UCSD-AML1 (cell line): ENCODE data around the gene MS4A1.
A peak's percentile ranks its signal among the peaks of the same experiment; 100 is the strongest.
"Not testable (repeated sequence)": the region's sequence is repeated elsewhere in the genome, so short reads cannot be mapped to it uniquely, and the experiment has no call there.

Source experiments
- DNase-seq: peaks from one replicate; lab custom pipeline; 2025; ENCODE audit not compliant: unreplicated experiment; lab: John Stamatoyannopoulos, UW

MS4A1 gene

DNA sequence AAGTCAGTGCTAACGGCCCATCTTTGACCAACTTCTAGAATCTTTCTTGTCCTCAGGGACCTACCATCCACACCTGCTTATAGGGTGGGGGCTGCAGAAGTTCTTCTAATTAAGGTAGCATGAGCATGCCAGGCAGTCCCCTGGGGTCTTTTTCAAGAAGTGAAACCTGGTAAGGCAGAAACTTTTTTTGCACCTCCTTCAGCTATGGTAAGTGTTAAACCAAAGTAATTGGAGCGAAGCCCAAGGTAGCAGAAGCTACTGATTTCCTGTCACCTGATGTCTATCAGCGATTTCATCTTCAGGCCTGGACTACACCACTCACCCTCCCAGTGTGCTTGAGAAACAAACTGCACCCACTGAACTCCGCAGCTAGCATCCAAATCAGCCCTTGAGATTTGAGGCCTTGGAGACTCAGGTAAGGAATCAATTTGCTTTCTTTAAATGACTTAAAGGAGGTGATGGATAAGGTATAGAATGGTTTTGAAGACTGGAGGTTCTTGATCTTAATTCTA, at the start of gene MS4A1:
TSS of gene MS4A1 (plus strand) at position 317 of the 512 bp plus-strand sequence. CDS start 6,528 bp downstream, outside the sequence.
- no peak for DNase-seq

DNA sequence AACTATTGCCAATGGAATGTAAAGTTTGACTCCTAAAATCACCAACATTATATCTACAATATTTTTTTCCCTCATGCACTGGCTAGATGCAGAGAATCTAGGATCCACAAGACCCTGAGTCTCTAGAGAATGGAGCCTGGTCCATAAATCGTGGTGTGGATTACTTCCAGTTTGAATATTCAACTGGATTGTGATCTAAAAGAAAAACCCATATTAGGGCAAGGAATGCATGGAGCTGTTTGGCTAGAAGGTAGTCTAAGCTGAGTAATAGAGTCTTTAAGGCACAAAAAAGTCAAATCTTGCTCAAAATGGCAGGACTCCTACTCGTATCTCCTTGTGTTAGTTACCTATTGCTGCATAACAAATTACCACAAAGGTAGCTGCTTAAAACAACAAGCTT, 35.6 kb upstream of the MS4A1 start:
- DNase-seq = no peak

DNA sequence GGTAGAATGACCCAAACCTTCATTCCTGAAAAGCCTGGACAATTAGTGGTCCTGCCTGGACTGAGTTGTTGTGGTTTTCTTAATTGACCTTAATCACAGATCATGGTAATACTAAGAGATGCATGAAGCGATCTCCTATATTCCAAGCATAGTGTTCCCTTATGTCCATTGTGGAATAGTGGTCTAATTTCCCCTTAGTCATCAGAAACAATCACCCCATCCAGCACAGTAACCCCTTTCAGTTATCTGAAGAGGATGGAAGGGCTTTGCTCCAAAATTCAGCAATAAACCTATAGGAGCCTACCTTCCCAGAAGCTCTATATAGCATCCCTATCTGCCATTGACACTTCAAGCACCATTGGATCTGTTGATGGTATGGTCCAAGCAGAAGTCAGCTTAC, 33.0 kb upstream of the MS4A1 start:
- no peak for DNase-seq

DNA sequence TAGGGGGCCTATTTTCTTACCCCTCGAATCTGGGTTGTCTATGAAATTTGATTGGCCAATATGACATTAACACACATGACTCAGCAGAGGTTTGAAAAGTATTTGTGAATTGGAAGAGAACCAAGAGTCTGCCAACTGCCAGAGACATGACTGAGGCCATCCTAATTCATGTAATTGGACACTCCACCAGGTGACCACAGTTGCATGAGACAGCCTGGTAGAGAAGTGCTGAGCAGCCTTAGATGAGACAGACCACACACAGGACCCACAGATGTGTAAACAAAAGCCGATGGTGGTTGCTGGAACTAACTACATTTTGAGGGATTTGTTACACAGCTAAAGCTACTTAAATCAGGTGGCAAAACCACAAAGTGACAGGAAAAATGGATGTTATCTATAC, 27.1 kb upstream of the MS4A1 start:
- DNase-seq = no peak

DNA sequence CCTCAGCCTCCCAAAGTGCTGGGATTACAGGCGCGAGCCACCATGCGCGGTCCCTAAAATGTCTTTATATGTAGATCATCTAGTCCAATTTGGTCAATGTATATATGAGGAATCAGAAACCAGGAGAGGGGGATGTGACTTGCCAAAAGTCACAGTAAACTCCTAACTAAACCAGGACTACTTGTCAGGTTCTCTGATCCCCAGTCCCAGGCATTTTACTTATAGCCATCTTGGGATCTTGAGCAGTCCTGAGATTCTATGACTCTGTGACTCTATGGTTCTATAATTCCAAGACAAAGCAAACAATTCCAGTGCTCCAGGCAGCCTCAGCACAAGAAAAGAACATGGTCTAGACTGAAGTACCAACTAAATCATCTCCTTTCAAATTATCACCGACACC, 26.4 kb upstream of the MS4A1 start, which contains the start of gene MS4A5:
TSS of gene MS4A5 (plus strand) at position 301 of the 400 bp plus-strand sequence. CDS start 103 bp downstream, outside the sequence.
- DNase-seq = no peak

DNA sequence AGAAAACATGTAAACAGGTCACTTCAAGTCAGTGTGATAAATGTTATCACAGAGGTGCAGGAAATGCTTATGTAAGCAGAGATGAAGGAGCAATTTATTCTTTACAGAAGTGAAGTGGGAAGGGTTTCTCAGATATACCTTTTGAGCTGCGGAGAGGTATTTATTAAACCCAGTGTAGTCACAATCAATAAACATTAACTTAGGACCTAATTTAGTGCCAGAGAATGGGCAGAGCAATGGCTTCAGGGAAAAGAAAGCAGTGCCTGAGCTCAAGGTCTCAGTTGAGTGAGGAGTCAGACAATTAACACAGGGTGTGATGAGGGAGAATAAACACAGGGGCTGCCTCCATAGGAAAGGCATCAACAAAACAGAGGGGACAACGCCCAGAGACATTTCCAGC, 24.4 kb upstream of the MS4A1 start:
- DNase-seq = no peak

DNA sequence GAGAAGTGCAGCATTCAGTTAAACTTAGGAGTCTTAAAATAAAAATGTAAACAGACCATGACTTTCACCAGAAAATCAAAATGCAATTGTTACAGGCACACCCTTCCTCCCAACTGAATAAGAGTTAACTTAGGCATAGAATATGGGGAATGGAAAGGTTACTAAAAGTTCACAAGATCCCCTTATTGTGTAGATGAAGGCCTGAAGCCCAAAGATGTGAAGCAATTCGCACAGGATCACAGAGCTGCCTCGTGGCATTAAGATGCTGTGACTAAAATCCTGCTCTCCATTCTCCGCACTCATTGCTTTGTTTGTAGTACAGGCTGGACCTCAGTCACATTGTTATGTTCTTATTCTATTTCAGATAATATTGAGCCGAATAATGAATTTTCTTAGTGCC, 22.2 kb upstream of the MS4A1 start:
- no peak for DNase-seq

DNA sequence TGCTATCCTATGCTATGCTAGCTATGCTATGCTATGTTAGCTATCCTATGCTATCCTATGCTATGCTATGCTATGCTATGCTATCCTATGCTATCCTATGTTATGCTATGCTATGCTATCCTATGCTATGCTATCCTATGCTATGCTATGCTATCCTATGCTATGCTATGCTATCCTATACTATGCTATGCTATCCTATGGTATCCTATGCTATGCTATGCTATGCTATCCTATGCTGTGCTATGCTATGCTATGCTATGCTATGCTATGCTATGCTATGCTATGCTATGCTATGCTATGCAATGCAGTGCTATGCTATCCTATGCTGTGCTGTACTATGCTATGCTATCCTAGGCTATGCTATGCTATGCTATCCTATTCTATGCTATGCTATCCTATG, 8.6 kb upstream of the MS4A1 start:
- DNase-seq = no peak

DNA sequence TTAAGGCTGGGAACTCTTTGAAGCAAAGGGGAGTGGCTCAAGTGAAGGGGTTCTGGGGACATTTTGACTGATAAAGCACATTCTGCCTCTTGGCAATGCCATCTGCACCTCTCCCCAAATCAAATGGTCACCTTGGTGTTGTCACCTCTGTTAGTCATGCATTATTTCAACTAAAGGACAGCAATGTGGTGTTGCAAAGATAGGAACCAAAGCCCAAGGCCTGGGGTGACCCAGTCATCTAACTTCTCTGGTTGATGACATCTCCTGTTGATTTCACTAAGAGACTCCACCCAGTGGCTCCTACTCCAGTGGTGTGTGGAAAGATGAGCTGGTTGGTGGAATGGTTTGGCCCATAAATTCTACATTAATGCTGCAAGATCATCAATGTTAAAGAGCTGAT, 7.8 kb upstream of the MS4A1 start:
- no peak for DNase-seq

DNA sequence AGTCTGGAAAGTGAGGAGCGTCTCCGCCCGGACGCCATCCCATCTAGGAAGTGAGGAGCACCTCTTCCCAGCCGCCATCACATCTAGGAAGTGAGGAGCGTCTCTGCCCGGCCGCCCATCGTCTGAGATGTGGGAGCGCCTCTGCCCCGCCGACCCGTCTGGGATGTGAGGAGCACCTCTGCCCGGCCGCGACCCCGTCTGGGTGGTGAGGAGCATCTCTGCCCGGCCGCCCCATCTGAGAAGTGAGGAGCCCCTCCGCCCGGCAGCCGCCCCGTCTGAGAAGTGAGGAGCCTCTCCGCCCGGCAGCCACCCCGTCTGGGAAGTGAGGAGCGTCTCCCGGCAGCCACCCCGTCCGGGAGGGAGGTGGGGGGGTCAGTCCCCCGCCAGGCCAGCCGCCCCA, 4.5 kb upstream of the MS4A1 start:
- not testable (repeated sequence) for DNase-seq

DNA sequence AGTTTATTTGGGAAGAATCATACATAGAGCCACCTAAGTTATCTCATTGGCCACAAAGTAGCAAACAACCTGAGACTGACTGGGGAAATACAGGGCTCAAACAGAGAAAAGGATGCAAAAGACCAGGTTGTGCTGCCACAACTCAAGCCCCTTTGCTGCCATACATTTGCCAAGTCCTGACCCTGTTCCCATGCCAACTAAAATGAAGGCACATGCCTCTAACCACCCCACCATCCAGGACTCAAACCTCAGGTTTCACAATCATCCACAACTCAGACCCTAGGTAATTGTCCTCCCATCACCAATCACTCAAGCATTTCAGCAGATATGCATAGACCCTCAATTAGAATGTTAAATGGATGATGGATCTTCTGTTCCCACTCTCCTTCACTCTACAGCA, 1.4 kb upstream of the MS4A1 start:
- DNase-seq = no peak

DNA sequence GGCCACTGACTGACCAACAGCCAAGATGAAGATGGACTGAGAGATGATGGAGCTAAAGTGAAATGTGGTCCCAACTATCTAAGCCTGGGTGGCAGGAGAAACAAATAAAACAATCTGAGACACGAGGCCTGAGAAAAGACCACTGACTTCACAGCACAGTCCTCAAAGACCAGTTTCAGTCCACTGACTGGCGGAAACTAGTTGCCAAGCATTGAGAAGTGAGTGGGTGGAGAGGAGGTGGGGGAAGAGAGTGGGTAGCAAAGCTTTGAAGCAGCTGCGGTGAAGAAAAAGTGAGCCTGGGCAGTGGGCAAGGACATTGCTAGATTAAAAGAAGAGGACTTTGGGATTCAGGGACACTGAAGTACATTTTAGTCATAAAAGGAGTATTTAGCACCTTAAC, 1.9 kb downstream of the MS4A1 start:
- no peak for DNase-seq

DNA sequence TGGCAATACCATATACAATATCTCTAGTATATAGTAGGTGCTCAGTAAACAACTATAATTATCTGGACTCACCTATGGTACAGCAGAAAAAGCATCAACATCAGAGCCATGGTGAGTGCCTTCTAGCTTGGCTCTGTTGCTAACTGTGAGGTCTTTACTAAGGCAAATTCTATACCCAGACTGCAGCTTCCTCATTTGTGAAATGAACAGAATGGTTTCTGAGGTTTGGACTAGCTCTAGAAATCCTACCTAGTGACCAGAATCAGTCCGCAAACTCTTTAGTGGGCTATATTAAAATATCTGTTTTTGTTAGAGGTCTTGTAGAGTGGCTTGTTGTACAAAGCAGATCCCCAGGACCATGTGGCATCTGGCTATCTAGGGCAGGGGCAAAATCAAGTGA, 3.7 kb downstream of the MS4A1 start:
- DNase-seq = no peak

DNA sequence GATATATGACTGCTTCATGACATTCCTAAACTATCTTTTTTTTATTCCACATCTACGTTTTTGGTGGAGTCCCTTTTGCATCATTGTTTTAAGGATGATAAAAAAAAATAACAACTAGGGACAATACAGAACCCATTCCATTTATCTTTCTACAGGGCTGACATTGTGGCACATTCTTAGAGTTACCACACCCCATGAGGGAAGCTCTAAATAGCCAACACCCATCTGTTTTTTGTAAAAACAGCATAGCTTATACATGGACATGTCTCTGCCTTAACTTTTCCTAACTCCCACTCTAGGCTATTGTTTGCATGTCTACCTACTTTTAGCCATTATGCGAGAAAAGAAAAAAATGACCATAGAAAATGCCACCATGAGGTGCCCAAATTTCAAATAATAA, 13.2 kb downstream of the MS4A1 start:
- no peak for DNase-seq

DNA sequence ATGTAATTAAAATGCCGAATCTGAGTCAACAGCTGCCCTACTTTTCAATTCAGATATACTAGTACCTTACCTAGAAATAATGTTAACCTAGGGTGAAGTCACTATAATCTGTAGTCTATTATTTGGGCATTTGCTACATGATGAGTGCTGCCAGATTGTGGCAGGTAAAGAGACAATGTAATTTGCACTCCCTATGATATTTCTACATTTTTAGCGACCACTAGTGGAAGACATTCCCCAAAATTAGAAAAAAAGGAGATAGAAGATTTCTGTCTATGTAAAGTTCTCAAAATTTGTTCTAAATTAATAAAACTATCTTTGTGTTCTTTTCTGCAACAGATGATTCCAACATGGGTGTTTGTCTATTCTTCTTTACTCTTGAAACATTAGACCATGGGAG, 14.1 kb downstream of the MS4A1 start:
- no peak for DNase-seq

DNA sequence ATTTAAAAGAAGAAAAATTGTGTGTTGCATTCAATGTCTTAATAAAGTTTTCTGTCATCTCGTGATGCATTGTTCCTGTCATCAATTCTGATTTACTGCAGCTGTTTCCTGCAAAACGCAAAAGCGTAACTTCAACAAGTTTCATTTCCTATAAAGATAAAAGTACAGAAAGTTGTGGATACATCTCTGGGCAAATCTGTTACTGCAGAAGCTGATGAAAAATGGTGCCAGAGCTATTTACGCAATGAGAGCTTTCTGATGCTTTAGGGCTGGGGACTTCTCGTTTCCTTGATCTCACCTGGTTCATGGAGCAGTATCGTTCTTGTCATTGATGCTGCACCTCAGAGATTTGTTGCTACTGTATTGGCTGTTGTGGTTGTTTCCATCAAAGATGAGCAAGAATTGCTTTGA, 21.4 kb downstream of the MS4A1 start:
- no peak for DNase-seq

DNA sequence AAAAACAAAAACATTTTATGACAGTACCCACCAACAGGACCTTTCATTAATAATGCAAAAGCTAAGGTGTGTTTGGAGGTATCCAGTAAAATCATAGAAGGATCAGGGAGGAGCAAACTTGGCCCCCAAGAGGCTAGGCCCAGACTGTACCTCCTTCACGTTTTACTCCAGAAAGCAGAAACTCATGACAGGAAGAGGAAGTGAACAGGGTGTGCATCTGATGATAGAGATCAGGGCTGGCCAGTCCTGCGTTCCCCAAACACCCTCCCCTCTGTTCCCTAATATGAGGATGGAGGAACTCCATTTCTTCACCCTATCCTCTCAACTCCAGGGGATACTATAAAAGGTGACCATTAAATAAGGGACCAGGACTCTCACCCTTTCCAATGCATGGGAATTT, 26.7 kb downstream of the MS4A1 start:
- peak; percentile 18 for DNase-seq

DNA sequence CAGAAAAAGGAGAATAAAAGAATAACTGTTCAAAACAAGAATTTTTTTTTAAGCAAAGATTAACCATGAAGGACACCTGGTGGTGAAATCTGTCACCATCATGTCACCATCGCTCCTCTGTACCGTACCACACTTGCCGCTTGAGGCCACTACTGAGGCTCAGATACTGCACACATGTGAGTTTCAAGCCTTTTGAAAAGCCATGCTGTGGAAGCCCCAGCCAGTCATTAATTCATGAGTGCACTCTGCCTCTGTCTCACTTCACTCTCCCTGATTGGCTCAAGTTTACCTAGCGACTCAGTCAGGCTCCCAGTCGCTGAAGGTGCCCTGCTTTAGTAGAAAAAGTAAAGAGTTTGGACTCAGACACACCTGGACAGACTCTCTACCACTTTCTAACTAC, 30.3 kb downstream of the MS4A1 start:
- peak; percentile 30 for DNase-seq

DNA sequence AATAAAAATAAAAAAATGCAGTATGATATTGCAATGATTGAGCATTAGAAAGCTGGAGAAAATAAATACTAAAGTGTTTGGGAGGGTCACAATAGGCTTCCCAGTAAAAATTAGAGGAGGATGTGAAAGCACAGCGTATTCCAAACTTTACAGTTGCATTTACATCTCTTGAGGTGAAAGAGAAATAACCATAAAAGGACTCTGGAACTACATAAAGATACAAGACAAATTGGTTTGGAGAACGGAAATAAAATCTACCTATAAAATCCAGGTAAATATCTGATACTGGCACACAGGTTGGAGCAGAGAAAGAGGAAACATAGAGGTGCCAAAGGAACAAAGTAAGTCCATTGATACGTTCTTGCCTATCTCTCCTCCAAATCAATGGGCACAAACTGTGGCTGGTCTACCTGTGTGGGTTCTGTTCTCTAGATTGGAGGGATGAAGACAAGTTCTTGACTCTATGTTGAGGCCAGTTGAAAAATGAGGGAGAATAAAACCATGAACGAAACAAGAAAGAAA, 36.9 kb downstream of the MS4A1 start, which contains the start of gene MS4A12:
TSS of gene MS4A12 (plus strand) at position 291 of the 522 bp plus-strand sequence. CDS start 4,541 bp downstream, outside the sequence.
- DNase-seq = no peak

DNA sequence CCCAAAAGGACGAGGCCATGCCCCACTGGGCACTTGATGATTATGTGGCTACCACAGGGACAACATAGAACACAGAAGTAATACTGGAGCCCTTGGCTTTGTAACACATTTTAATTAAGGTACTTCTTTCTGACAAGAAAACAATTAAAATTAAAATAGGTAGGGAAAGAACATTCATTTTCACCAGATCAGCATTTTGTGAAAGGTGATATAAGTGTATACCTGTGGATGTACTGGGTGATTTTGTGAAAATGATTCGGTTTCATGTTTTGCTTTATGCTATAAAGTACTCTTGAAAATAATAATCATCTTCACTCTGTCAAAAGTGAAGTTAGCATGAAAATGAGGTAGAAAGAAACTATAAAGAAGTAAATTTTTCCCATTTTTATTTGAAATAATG, 37.8 kb downstream of the MS4A1 start:
- no peak for DNase-seq

DNA sequence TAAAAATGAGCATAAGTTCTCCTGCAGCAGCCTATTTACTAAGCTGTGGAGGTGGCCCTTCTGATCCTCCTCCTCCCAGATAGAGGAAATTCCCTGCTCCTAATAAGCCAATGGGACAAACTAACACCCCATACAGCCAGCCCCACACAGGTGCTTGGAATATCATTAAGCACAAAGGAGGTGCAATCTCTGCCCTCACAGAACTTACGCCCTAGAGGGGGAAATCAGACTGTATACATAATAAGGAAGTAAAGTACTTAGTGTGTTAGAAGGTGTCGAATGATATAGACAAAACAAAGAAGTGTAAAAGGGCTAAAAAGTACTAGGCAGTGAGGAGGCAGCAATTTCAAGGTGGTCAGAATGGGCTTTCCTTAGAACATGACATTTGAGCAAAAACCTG, 42.8 kb downstream of the MS4A1 start:
- DNase-seq = no peak

DNA sequence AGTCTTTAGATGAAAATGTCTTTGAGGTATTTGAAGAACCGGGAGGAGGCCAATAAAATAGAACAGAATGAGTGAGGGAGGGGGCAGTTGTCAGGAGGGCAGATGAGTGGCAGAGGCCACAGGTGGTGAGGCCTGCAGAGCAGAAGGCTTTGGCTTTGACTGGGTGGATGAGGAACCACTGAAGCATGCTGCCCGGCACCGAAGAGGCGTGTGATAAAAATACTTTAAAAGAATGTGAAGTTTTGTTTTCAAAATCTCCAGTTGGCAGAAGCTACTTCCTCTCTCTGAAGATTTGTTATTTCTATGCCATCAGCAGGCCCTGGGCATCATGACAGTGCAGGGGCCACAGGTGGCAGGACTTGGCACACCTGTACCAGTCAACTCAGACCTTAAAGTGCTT, 43.2 kb downstream of the MS4A1 start:
- DNase-seq = no peak

DNA sequence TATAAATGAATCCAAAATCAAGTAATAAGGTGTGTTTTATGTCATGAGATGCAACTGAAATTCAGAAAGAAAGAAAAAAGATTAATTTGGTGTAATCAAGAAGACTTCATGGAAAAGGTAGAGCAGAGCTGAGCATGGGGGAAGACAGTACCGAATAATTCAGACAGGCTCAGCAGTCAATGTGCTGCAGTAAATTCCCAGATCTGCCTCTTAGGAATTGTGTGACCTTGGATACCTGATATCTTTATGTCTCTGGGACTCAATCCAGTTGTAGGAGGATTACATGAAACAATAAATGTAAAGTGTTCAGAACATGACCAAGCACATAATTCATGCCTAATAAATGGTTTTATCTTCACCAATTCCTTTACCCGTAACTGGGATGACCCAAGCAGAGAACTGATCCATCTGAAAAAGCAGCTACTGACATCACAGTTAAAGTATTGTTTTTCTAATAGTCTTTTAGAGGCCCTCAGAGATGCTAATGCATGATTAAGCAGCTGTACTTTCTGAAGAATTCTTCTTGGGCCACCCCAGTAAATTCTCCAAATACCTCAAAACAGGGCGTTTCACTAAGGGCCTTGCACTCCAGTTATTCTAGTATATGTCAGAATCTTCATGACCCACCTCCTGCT, 44.7 kb downstream of the MS4A1 start:
- no peak for DNase-seq
